ENCODE measurements around the gene TNS3. TPM values are rescaled to one million over a fixed set of nuclear protein-coding genes. Genes with fewer than 3 reads are reported as not detected.

The TNS3 gene
- total and polyA plus RNA-seq, 2 of the 13 experiments (the other 11 are each of a cell fraction or from before 2014, with no cell fraction given) = 52.9 to 55.7 TPM

- TF ChIP-seq BCLAF1 (IDR thresholded peaks at IDR 0.05) (no peak), ELF3 (CRISPR knock-in tag; IDR thresholded peaks at IDR 0.05) (peak; percentile 78), MBNL3 (CRISPR knock-in tag; conservative IDR thresholded peaks at IDR 0.05) (no peak), ZNF530 (CRISPR knock-in tag; IDR thresholded peaks at IDR 0.05; ENCODE audit: low read depth) (no peak), ZNF207 (IDR thresholded peaks at IDR 0.05; ENCODE audit: borderline replicate concordance) (no peak), ZNF460 (CRISPR knock-in tag; IDR thresholded peaks at IDR 0.05; ENCODE audit: borderline replicate concordance) (peak; percentile 51; the same call in 1 of the 2 replicates), ZBTB7A (CRISPR knock-in tag; IDR thresholded peaks at IDR 0.05) (no peak), PHF8 (CRISPR knock-in tag; IDR thresholded peaks at IDR 0.05) (peak; percentile 54; the same call in 1 of the 2 replicates), PRDM15 (CRISPR knock-in tag; IDR thresholded peaks at IDR 0.05) (peak; percentile 89), ARNTL (CRISPR knock-in tag; IDR thresholded peaks at IDR 0.05) (peak; percentile 87), ZNF414 (CRISPR knock-in tag; IDR thresholded peaks at IDR 0.05) (peak; percentile 70; the same call in 1 of the 2 replicates), DMTF1 (CRISPR knock-in tag; IDR thresholded peaks at IDR 0.05) (no peak), SP2 (CRISPR knock-in tag; IDR thresholded peaks at IDR 0.05) (no peak), HBP1 (CRISPR knock-in tag; IDR thresholded peaks at IDR 0.05; ENCODE audit: low read depth) (peak; percentile 86; the same call in 1 of the 2 replicates), SOX5 (CRISPR knock-in tag; IDR thresholded peaks at IDR 0.05; ENCODE audit: borderline replicate concordance) (peak; percentile 94), ZNF253 (CRISPR knock-in tag; IDR thresholded peaks at IDR 0.05; ENCODE audit: borderline replicate concordance) (no peak)
These were observed 106.7 kb downstream of the TNS3 start (continued) for GRCh38 chr7:47474937-47475879.

All from HepG2 (cell line).